KMS-11 (cell line): Measurements from ENCODE around the gene NSUN6.
"Not testable (repeated sequence)": the region's sequence is repeated elsewhere in the genome, so short reads cannot be mapped to it uniquely, and the experiment has no call there.

Experiments used
- H2AFZ ChIP-seq: fragments of 200-600 bp; sonication (generic); 2 replicates; pipeline ENCODE4 v1.6.1; 2016; ENCODE audit warnings: antibody characterized with exemption, mixed run types, low read depth
- H3K27ac ChIP-seq: fragments of 200-600 bp; sonication (generic); 2 replicates; pipeline ENCODE4 v1.6.1; 2016; ENCODE audit warnings: mild to moderate bottlenecking, mixed run types
- H3K27me3 ChIP-seq: fragments of 200-600 bp; sonication (generic); 2 replicates; pipeline ENCODE4 v1.6.1; 2017; ENCODE audit warnings: mild to moderate bottlenecking, low read depth, mixed run types, moderate library complexity; ENCODE audit not compliant: insufficient read depth
- H3K36me3 ChIP-seq: fragments of 200-600 bp; sonication (generic); 2 replicates; pipeline ENCODE4 v1.6.1; 2017; ENCODE audit warnings: mild to moderate bottlenecking, mixed run types; ENCODE audit not compliant: insufficient read depth
- H3K4me1 ChIP-seq: fragments of 200-600 bp; sonication (generic); 2 replicates; pipeline ENCODE4 v1.6.1; 2016; ENCODE audit warnings: mild to moderate bottlenecking, low read depth, mixed run types; ENCODE audit not compliant: poor library complexity, severe bottlenecking
- H3K4me2 ChIP-seq: fragments of 200-600 bp; sonication (generic); 2 replicates; pipeline ENCODE4 v1.7.0; 2016; ENCODE audit warnings: mild to moderate bottlenecking, mixed run types
- H3K4me3 ChIP-seq: fragments of 200-600 bp; sonication (generic); IDR thresholded peaks from 2 replicates; pipeline ENCODE4 v1.6.1; 2017; ENCODE audit warnings: low read depth, low read length, mixed read lengths; ENCODE audit not compliant: insufficient read depth
- H3K79me2 ChIP-seq: fragments of 200-600 bp; sonication (generic); 2 replicates; pipeline ENCODE4 v1.6.1; 2016; ENCODE audit warnings: low read depth, mixed run types; ENCODE audit not compliant: insufficient read depth
- H3K9ac ChIP-seq: fragments of 200-600 bp; sonication (generic); 2 replicates; pipeline ENCODE4 v1.6.1; 2016; ENCODE audit warnings: mild to moderate bottlenecking, mixed run types
- H4K20me1 ChIP-seq: fragments of 200-600 bp; sonication (generic); 2 replicates; pipeline ENCODE4 v1.6.1; 2016; ENCODE audit warnings: mild to moderate bottlenecking, mixed run types; ENCODE audit not compliant: insufficient read depth
- CTCF ChIP-seq: fragments of 200-600 bp; sonication (generic); conservative IDR thresholded peaks from 2 replicates; pipeline ENCODE4 v1.6.1; 2017; ENCODE audit warnings: low read depth, mild to moderate bottlenecking, antibody characterized with exemption, low read length, moderate library complexity, mixed read lengths

Gene NSUN6

GRCh38 chr10:18572959-18573561 is 78.3 kb downstream of the NSUN6 start:
- no peak overlapping the region for H3K4me3 ChIP-seq
- no peak overlapping the region for H3K27ac ChIP-seq
- no peak for TF ChIP-seq CTCF
- H4K20me1 ChIP-seq, result no peaks in the 10 kb centered on the region
- no peaks in the 10 kb centered on the region for H3K79me2 ChIP-seq
- no peak overlapping the region for H2AFZ ChIP-seq
- no peaks in the 10 kb centered on the region for H3K4me1 ChIP-seq
- H3K27me3 ChIP-seq, result no peaks in the 10 kb centered on the region
- H3K4me2 ChIP-seq, result no peak overlapping the region
- H3K9ac ChIP-seq, result no peak overlapping the region
- no peaks in the 10 kb centered on the region for H3K36me3 ChIP-seq

GRCh38 chr10:18571780-18572179 is 79.6 kb downstream of the NSUN6 start:
- no peaks in the 10 kb centered on the region for H3K36me3 ChIP-seq
- no peak overlapping the region for H3K4me3 ChIP-seq
- TF ChIP-seq CTCF, result no peak
- H3K4me2 ChIP-seq, result no peak overlapping the region
- H3K9ac ChIP-seq, result no peak overlapping the region
- no peaks in the 10 kb centered on the region for H4K20me1 ChIP-seq
- no peak overlapping the region for H2AFZ ChIP-seq
- no peak overlapping the region for H3K27ac ChIP-seq
- no peaks in the 10 kb centered on the region for H3K4me1 ChIP-seq
- H3K27me3 ChIP-seq, result no peaks in the 10 kb centered on the region
- H3K79me2 ChIP-seq, result no peaks in the 10 kb centered on the region

GRCh38 chr10:18571076-18571475 is 80.3 kb downstream of the NSUN6 start:
- no peak for TF ChIP-seq CTCF
- Histone ChIP-seq H4K20me1 (no peaks in the 10 kb centered on the region), H3K4me3 (no peak overlapping the region), H3K9ac (no peak overlapping the region), H3K36me3 (no peaks in the 10 kb centered on the region), H3K27me3 (no peaks in the 10 kb centered on the region), H3K4me2 (no peak overlapping the region), H2AFZ (no peak overlapping the region), H3K27ac (no peak overlapping the region), H3K79me2 (no peaks in the 10 kb centered on the region), H3K4me1 (no peaks in the 10 kb centered on the region)

- H3K4me1 ChIP-seq, H2AFZ ChIP-seq, H3K4me3 ChIP-seq, H4K20me1 ChIP-seq, H3K36me3 ChIP-seq, H3K9ac ChIP-seq, H3K27ac ChIP-seq, H3K79me2 ChIP-seq, H3K27me3 ChIP-seq, H3K4me2 ChIP-seq: not testable (repeated sequence)
Observed at GRCh38 chr10:18570386-18570785, 81.0 kb downstream of the NSUN6 start.

- Histone ChIP-seq H3K79me2 (no peaks in the 10 kb centered on the region), H3K36me3 (no peaks in the 10 kb centered on the region), H3K4me1 (no peaks in the 10 kb centered on the region), H3K4me2 (no peak overlapping the region), H3K27ac (no peak overlapping the region), H3K9ac (no peak overlapping the region), H4K20me1 (no peaks in the 10 kb centered on the region), H3K4me3 (no peak overlapping the region), H2AFZ (no peak overlapping the region), H3K27me3 (no peaks in the 10 kb centered on the region)
- no peak for TF ChIP-seq CTCF
Observed at GRCh38 chr10:18567343-18567856, 84.0 kb downstream of the NSUN6 start.
